Testis (tissue), 3 donors: ENCODE results near the gene FAM120AOS. TPM values are rescaled to one million over a fixed set of nuclear protein-coding genes. Genes with fewer than 3 reads are reported as not detected.

Experiments used
- DNase-seq: peaks from one replicate; pipeline ENCODE4 v3.0.0-alpha.2; 2019
- H3K27ac ChIP-seq, 2 donors: fragments of 200-600 bp; sonication (generic); one replicate each; pipeline ENCODE4 v1.5.1; 2019
- H3K27me3 ChIP-seq: fragments of 200-600 bp; sonication (generic); one replicate; pipeline ENCODE4 v1.5.1; 2019
- H3K36me3 ChIP-seq: fragments of 200-600 bp; sonication (generic); one replicate; pipeline ENCODE4 v1.5.1; 2017; ENCODE audit warnings: low read depth; ENCODE audit errors: missing control alignments
- H3K4me1 ChIP-seq: fragments of 200-600 bp; sonication (generic); one replicate; pipeline ENCODE4 v1.5.1; 2019
- H3K4me3 ChIP-seq, 2 donors: fragments of 200-600 bp; sonication (generic); one replicate each; pipeline ENCODE4 v1.5.1; 2017 to 2019
- H3K9me3 ChIP-seq: fragments of 200-600 bp; sonication (generic); one replicate; pipeline ENCODE4 v1.5.1; 2017
- POLR2A ChIP-seq: fragments of 450-650 bp; IDR thresholded peaks from one replicate; pipeline ENCODE4 v1.6.1; 2017; ENCODE audit warnings: antibody characterized with exemption, mild to moderate bottlenecking, moderate library complexity
- WGBS, 2 donors: methylation state at CpG; one replicate each; pipeline ENCODE4 v1.1.5; 2018; 5-methylcytosine and 5-hydroxymethylcytosine counted together
- intact Hi-C: fragments of 100-400 bp; cut with DNase I; formaldehyde crosslinking; loops from one replicate; pipeline ENCODE4 v1.15.1; 2023; ENCODE audit warnings: low total_unique reads
- polyA plus RNA-seq: library from polyadenylated mRNA; stranded (reverse); fragments of 350-450 nt; fragmentation: Illumina TruSeq; extraction: RNeasy Lipid Tissue Mini Kit (QIAGEN cat#74804); gene quantifications from one replicate; pipeline ENCODE4 v1.2.3, GENCODE V29; 2014; ENCODE audit warnings: low read depth, low replicate concordance; ENCODE audit not compliant: insufficient read depth
- total RNA-seq, 2 donors: library from RNA; depleted of rRNA; stranded (reverse); fragments of >200 nt; gene quantifications; one replicate each; pipeline ENCODE4 v1.2.3, GENCODE V29; 2016
- TF ChIP-seq, protein P1 (sequence below), 3 experiments: fragments of 450-650 bp in 2 of 3; fragments of 200-600 bp in 1 of 3; sonication (generic) in 1 of 3; IDR thresholded peaks; one replicate each; pipeline ENCODE4 v1.5.1; 2016 to 2019; ENCODE audit warnings: antibody characterized with exemption in 3 of 3, mild to moderate bottlenecking in 2 of 3, moderate library complexity in 1 of 3

Gene FAM120AOS
- total and polyA plus RNA-seq, 3 donors from 2014 or later = 34.9 to 62.0 (median 40.9) TPM

DNA sequence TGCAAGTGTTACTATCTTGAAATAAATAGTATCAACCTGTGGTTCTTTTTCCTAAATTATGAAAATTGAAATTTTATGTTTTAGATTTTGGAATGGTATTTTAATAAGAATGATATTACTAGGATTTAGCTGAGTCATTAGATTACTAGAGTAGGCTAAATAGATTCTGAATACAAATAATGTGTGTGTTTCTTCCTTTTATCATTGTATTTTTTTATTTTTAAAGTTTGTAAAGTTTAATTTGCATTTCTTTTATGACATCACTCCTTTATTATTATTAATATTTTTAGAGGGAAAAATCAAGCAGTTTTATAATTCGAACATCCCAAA lies 8.0 kb upstream of the FAM120AOS start:
- Histone ChIP-seq H3K36me3 (no peaks in the 10 kb centered on the region), H3K4me3 (no peak overlapping the region), H3K27me3 (no peaks in the 10 kb centered on the region), H3K9me3 (no peaks in the 10 kb centered on the region), H3K27ac (no peak overlapping the region), H3K4me1 (no peaks in the 10 kb centered on the region)
- WGBS, 2 donors = 87 to 98% methylated on average over 1 of the region's 1 CpG
- DNase-seq = no peak
- intact Hi-C loops = no loop called here
- TF ChIP-seq, protein P1, sequence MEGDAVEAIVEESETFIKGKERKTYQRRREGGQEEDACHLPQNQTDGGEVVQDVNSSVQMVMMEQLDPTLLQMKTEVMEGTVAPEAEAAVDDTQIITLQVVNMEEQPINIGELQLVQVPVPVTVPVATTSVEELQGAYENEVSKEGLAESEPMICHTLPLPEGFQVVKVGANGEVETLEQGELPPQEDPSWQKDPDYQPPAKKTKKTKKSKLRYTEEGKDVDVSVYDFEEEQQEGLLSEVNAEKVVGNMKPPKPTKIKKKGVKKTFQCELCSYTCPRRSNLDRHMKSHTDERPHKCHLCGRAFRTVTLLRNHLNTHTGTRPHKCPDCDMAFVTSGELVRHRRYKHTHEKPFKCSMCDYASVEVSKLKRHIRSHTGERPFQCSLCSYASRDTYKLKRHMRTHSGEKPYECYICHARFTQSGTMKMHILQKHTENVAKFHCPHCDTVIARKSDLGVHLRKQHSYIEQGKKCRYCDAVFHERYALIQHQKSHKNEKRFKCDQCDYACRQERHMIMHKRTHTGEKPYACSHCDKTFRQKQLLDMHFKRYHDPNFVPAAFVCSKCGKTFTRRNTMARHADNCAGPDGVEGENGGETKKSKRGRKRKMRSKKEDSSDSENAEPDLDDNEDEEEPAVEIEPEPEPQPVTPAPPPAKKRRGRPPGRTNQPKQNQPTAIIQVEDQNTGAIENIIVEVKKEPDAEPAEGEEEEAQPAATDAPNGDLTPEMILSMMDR (IDR thresholded peaks at IDR 0.05) = no peak
- TF ChIP-seq POLR2A = no peak

DNA sequence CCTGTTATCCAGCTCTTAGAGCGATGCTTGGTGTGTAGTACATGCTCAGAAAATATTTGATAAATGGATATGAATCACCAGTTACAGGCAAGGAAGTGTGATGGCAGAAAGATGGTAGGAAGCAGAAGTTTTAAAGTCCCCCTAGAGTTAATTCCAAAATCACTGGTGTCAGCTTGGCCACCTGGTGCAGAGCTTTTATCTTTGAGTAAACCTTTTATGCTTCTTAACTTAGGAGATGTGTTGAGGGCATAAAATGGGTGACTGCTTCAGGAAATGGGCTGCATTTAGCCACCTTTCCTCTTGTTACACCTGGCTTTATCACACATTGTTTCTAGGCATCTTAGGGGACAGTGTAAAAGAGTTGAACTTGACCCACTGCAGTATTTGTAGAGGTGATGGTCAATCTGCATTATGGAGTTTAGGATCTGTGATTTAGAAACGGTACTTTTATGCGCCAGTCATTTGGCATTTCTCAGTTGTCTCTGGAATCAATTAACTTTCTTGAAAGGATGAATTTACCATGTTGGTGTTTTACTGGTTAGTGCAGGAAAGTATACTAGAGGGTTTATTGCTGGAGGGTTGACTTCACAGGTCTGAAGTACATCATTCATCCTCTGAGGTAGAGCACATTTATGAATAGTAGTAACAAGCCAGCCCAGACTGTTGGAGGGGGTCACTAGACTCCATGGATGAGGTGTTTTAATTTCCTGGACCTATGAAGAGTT lies 7.5 kb upstream of the FAM120AOS start:
- Histone ChIP-seq H3K9me3 (no peaks in the 10 kb centered on the region), H3K36me3 (no peaks in the 10 kb centered on the region), H3K27me3 (no peaks in the 10 kb centered on the region), H3K27ac (no peak overlapping the region), H3K4me1 (no peaks in the 10 kb centered on the region), H3K4me3 (no peak overlapping the region)
- TF ChIP-seq POLR2A = no peak
- TF ChIP-seq, protein P1 (IDR thresholded peaks at IDR 0.05) = no peak
- intact Hi-C loops = no loop called here
- 94 to 95% methylated on average over 3 of the region's 3 CpGs for WGBS, 2 donors
- DNase-seq = no peak

DNA sequence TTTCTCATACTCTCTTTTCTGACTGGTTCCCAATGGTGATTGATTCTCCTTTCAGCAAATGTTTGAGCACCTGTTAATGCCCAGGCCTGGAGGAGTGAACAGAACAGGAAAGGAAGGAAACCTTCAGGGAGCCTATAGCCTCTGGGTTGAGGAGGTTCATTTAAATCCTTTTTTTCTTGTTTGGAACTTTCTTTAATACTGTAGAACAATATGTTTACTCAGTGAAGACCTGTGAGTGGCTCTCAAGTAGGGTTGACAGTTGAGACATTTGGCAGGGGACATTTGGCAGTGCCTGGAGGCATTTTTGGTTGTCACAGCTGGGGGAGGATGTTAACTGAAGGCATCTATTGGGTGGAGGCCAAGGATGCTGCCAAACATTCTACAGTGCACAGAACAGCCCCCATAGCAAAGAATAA lies 6.1 kb upstream of the FAM120AOS start:
- TF ChIP-seq, protein P1 (IDR thresholded peaks at IDR 0.05) = no peak
- no peak for TF ChIP-seq POLR2A
- peaks cover 3% of the 10 kb centered on the region for H3K4me1 ChIP-seq

DNA sequence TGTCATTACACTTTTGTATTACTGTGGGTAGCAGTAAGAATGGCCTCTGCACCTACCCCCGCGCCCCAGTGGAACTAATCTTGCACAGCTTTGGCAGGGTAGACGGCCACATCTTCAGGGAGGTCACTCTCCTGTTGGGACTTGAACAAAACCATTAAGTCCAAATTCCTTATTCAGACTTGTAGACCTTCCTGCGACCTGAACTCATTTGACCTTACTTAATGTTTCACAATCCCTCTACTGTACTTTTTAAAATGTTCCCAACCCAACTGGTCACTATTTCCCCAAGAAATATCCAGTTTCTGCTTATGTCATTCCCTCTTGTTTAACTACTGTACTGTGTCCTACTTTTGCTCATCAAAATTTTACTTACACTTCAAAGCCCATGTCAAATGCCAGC lies 5.3 kb upstream of the FAM120AOS start:
- Histone ChIP-seq H3K9me3 (no peaks in the 10 kb centered on the region), H3K36me3 (no peaks in the 10 kb centered on the region), H3K4me1 (peaks cover 9% of the 10 kb centered on the region), H3K27ac (no peak overlapping the region), H3K27me3 (no peaks in the 10 kb centered on the region), H3K4me3 (no peak overlapping the region)
- intact Hi-C loops = loop anchor here (10.0 kb wide), 1 partner anchor 106 kb away; no protein-coding TSS in a partner anchor
- DNase-seq = no peak
- TF ChIP-seq, protein P1 (IDR thresholded peaks at IDR 0.05) = no peak
- TF ChIP-seq POLR2A = no peak
- WGBS, 2 donors = 76 to 85% methylated on average over 4 of the region's 4 CpGs

More for the DNA sequence above, 6.1 kb upstream of the FAM120AOS start:
- Histone ChIP-seq H3K27me3 (no peaks in the 10 kb centered on the region), H3K36me3 (no peaks in the 10 kb centered on the region), H3K27ac (no peak overlapping the region), H3K9me3 (no peaks in the 10 kb centered on the region), H3K4me3 (no peak overlapping the region)
- no peak for DNase-seq
- intact Hi-C loops = loop anchor here (10.0 kb wide), 1 partner anchor 105 kb away; no protein-coding TSS in a partner anchor

DNA sequence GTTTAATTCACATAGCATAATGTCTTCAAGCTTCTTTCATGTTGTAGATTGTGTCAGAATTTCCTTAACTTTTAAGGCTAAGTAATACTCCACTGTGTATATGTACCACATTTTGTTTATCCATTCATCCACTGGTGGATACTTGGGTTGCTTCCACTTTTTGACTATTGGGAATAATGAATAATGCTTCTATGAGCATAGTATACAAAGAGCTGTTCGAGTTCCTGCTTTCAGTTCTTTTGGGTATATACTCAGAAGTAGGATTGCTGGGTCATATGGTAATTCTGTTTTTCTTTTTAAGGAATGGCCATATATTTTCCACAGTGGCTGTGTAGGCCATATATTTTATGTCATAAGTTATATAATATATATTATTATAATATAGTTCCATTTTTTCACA lies 3.6 kb upstream of the FAM120AOS start:
- DNase-seq = no peak
- H3K9me3 ChIP-seq = no peaks in the 10 kb centered on the region
- H3K36me3 ChIP-seq = no peaks in the 10 kb centered on the region
- H3K4me1 ChIP-seq = peaks cover 9% of the 10 kb centered on the region
- no peak overlapping the region for H3K27ac ChIP-seq
- H3K27me3 ChIP-seq = no peaks in the 10 kb centered on the region
- TF ChIP-seq POLR2A = no peak
- TF ChIP-seq, protein P1 (IDR thresholded peaks at IDR 0.05) = no peak
- H3K4me3 ChIP-seq = no peak overlapping the region
- WGBS, 2 donors = 75 to 85% methylated on average over 1 of the region's 1 CpG
- intact Hi-C loops = loop anchor here (10.0 kb wide), 1 partner anchor 108 kb away; no protein-coding TSS in a partner anchor
